ENCODE results near the gene C10orf143.

DNA sequence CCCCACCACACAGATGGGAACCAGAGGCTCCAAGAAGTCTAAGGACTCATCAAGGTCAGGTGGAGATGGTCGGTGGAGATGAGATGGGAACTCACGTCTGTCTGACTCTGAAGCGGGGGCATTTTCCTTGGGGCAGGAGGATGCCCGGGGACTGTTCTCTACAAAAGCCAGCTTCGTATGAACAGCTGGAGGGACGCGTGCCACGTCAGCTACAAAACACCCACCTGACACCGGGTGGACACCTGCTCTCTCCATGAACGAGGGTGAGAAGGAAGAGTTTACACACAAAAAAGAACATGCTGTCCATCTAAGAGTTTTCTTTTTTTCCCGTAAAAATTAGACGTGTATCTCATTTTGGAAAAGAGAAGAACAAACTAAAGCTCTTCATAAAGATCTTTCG, 47.7 kb downstream of the C10orf143 start:
- TF ChIP-seq GATA2 (IDR thresholded peaks at IDR 0.05; ENCODE audit: low read depth, low read length) (no peak), GATA3 (IDR thresholded peaks at IDR 0.05; ENCODE audit: low read depth, low read length) (no peak)
